ENCODE results near the gene SCRN2. TPM values are rescaled to one million over a fixed set of nuclear protein-coding genes. Genes with fewer than 3 reads are reported as not detected.

SCRN2 gene
- total RNA-seq, 2 experiments from 2014 or later: 24.1 to 24.8 TPM

DNA sequence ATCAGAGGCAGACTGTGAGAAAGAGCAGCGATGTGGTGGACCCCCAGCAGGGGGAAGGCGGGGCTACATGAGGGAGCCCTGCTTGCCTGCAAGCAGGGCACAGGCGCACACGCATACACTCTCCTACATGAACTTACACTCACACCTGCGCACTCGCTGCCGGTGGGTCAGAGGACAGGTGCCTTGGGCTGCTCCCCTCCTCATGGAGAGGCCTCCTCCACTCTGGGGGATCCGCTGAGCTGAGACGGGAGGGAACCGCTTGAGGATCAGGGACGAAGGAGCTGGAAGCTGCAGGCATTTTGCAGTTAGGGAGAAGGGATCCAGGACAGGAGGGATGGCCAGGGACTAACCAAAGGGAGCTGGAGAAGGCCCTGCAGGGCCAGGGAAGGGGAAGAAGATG is 33.7 kb downstream of the SCRN2 start:
- ATAC-seq: no peak
- DNase-seq: no peak
- Mint-ChIP-seq H3K27ac (no peak overlapping the region), H3K4me1 (ENCODE audit: low read depth) (peaks cover 5% of the 10 kb centered on the region), H3K27me3 (ENCODE audit: low read depth) (peaks cover 2% of the 10 kb centered on the region), H3K36me3 (ENCODE audit: low read depth) (peaks cover 36% of the 10 kb centered on the region), H3K4me3 (no peak overlapping the region), H3K9me3 (ENCODE audit: insufficient read depth) (no peaks in the 10 kb centered on the region)
- ChIA-PET CTCF (no interaction called here), POLR2A (no interaction called here)

DNA sequence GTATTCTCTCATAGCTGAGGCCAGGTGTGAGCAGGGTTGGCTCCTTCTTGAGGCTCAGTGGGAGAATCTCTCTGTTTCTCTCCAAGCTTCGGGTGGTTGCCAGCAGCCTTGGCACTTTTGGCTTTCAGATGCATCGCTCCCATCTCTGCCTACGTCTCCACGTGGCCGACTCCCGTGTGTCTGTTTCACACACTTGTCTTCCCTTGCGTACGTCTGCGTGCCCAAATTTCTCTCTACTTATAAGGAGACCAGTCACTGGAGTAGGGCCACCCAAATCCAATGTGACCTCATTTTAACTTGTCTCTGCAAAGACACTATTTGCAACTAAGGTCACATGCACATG is 34.2 kb downstream of the SCRN2 start:
- H3K9me3 Mint-ChIP-seq (ENCODE audit: insufficient read depth): no peaks in the 10 kb centered on the region
- H3K27me3 Mint-ChIP-seq (ENCODE audit: low read depth): peaks cover 2% of the 10 kb centered on the region
- ChIA-PET POLR2A (no interaction called here), CTCF (no interaction called here)
- no peak overlapping the region for H3K27ac Mint-ChIP-seq
- no peak overlapping the region for H3K4me3 Mint-ChIP-seq
- no peak for DNase-seq
- H3K4me1 Mint-ChIP-seq (ENCODE audit: low read depth): peaks cover 5% of the 10 kb centered on the region
- peaks cover 32% of the 10 kb centered on the region for H3K36me3 Mint-ChIP-seq (ENCODE audit: low read depth)
- no peak for ATAC-seq

DNA sequence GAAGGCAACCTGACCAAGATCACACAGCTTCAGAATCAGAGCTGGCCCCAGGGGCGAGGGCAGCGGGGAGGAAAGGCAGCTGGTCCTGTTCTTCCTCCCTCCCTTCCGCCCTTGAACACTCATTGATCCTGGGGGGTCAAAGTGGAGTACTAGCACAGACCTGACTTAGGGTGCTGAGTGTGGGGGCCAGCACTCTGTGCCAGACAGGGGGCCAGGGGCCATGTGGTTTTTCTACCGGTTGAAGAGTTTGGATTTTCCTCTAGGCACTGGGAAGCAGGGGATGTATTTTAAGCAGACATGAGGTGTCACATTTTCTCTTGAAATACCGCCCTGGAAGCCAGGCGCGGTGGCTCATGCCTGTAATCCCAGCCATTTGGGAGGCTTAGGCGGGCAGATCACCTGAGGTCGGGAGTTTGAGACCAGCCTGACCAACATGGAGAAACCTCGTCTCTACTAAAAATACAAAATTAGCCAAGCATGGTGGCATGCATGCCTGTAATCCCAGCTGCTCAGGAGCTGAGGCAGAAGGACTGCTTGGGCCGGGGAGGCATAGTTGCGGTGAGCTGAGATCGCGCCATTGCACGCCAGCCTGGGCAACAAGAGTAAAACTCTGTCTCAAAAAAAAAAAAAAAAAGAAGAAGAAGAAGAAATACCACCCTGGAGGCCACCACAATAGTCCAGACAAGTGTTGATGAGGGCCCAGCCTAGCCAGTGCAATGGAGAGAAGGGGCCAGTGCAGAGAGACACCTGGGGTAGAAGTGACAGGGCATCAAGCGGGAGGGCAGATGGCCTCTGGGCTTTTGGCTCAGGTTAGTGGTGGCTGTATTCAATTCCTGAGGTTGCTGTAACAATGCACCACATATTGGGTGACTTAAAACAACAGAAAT is 34.8 kb downstream of the SCRN2 start:
- CTCF ChIA-PET: no interaction called here

DNA sequence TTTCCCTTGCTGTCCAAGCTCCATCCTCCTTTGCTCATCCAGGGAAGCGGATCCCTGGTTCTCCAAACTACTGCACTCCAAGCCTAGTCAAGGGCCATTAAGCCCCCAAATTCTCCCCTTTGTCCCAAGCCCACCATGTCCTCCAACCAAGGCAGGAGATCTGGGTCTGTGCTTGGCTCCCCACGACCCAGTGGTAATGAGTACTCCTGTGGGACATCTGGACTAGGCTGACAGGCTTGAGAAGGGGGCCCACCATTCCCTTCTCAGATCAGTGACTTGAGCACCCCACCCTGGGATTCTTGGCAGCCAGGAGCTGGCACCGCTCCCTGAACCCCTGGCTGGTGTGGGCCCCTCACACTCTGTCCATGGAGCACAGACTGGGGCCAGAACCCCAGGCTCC is 36.6 kb downstream of the SCRN2 start:
- no peak overlapping the region for H3K27ac Mint-ChIP-seq

More for the DNA sequence above, 34.8 kb downstream of the SCRN2 start:
- H3K9me3 Mint-ChIP-seq (ENCODE audit: insufficient read depth): no peaks in the 10 kb centered on the region
- POLR2A ChIA-PET: no interaction called here
- DNase-seq (no peak), ATAC-seq (no peak)
- H3K27ac Mint-ChIP-seq: no peak overlapping the region
- H3K4me1 Mint-ChIP-seq (ENCODE audit: low read depth): peaks cover 2% of the 10 kb centered on the region
- no peak overlapping the region for H3K4me3 Mint-ChIP-seq
- H3K27me3 Mint-ChIP-seq (ENCODE audit: low read depth): peaks cover 2% of the 10 kb centered on the region
- H3K36me3 Mint-ChIP-seq (ENCODE audit: low read depth): peaks cover 25% of the 10 kb centered on the region

DNA sequence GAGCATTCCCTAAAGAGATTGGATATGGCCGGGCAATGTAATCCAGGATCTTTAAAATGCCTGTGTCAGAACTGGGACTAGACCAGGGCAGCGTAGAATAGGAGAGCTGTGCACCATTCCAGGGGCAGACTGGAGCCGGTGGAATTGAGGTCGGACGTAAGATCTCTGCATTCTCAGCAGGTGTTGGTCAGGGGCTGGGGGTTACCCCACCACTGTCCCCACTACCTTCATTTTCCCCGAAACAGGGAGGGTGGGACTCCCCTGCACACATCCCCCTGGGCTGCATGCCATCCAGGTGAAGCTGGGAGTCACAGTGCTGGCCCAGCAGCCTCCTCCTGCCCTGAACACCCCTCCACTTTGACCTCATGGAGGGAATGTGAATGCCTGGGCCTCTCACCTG is 37.3 kb downstream of the SCRN2 start:
- Mint-ChIP-seq H3K27me3 (ENCODE audit: low read depth) (peaks cover 2% of the 10 kb centered on the region), H3K4me3 (no peak overlapping the region), H3K27ac (no peak overlapping the region), H3K9me3 (ENCODE audit: insufficient read depth) (no peaks in the 10 kb centered on the region), H3K4me1 (ENCODE audit: low read depth) (no peaks in the 10 kb centered on the region), H3K36me3 (ENCODE audit: low read depth) (peaks cover 15% of the 10 kb centered on the region)
- ATAC-seq: no peak
- CTCF ChIA-PET: interaction anchor here (1.3 kb wide), 1 partner anchor 188 kb away, joined by 3 read pairs; no protein-coding TSS in a partner anchor
- POLR2A ChIA-PET: interaction anchor here (0.5 kb wide), 1 partner anchor 643 kb away, joined by 4 read pairs; no protein-coding TSS in a partner anchor
- no peak for DNase-seq

More for the DNA sequence above, 36.6 kb downstream of the SCRN2 start:
- DNase-seq (no peak), ATAC-seq (no peak)
- peaks cover 2% of the 10 kb centered on the region for H3K27me3 Mint-ChIP-seq (ENCODE audit: low read depth)
- POLR2A ChIA-PET: interaction anchor here (0.5 kb wide), 1 partner anchor 642 kb away, joined by 4 read pairs; no protein-coding TSS in a partner anchor
- no peaks in the 10 kb centered on the region for H3K4me1 Mint-ChIP-seq (ENCODE audit: low read depth)
- peaks cover 15% of the 10 kb centered on the region for H3K36me3 Mint-ChIP-seq (ENCODE audit: low read depth)
- no peak overlapping the region for H3K4me3 Mint-ChIP-seq
- H3K9me3 Mint-ChIP-seq (ENCODE audit: insufficient read depth): no peaks in the 10 kb centered on the region
- CTCF ChIA-PET: interaction anchor here (1.3 kb wide), 1 partner anchor 188 kb away, joined by 3 read pairs; no protein-coding TSS in a partner anchor

DNA sequence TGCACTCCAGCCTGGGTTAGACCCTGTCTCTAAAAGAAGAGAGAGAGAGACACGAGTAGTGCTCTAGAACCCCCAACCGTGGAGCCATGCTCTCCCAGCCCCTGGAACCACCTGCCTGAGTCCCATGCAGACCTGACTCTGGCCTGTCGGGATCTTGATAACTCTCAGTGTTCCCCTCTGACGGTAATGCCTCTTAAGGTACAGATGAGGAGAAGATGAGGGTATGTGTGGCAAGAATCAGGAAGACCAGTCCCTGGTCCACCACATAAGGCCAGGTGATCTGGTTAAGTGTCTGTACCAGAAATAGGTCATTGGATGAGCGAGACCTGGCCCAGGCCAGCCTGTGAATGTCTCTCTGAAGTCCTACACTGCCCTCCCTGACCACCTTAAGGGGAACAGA is 37.9 kb downstream of the SCRN2 start:
- POLR2A ChIA-PET: no interaction called here
- Mint-ChIP-seq H3K27ac (no peak overlapping the region), H3K36me3 (ENCODE audit: low read depth) (peaks cover 12% of the 10 kb centered on the region), H3K27me3 (ENCODE audit: low read depth) (peaks cover 2% of the 10 kb centered on the region), H3K9me3 (ENCODE audit: insufficient read depth) (no peaks in the 10 kb centered on the region), H3K4me1 (ENCODE audit: low read depth) (no peaks in the 10 kb centered on the region), H3K4me3 (no peak overlapping the region)
- no peak for ATAC-seq
- DNase-seq: no peak
- CTCF ChIA-PET: interaction anchor here (0.7 kb wide), 3 partner anchors 129 to 140 kb away, joined by 3 read pairs; no protein-coding TSS in a partner anchor

DNA sequence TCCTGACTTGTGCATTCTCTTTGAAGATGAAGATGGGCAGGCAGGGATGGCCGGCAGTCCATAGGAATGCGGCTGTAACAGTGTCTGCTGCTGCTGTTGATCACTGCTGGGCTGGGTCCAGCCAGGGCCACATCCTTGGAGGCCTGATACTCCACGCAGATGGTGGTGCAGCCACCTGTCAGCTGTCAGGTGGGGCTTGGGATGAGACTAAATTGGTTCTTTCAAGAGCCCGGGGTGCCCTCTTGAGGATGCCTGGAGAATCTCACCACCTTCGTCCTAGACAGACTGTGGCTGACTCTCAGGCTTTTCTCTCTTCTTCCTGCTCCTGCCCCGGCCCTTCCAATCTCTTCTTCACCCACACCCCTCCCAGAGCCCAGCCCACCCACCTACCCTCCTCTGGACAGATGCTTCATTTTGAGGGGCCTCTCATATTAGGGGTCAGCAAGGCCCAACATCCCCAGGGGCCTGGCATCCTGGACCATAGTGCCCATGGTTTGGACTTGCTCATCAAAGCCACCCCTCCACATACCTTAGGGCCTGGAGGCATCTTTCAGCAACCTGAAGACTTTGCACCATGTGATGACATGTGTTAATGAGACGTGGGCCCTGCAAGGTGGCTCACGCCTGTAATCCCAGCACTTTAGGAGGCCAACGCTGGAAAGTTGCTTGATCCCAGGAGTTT is 38.6 kb downstream of the SCRN2 start:
- Mint-ChIP-seq H3K4me3 (no peak overlapping the region), H3K27ac (no peak overlapping the region), H3K4me1 (ENCODE audit: low read depth) (no peaks in the 10 kb centered on the region), H3K27me3 (ENCODE audit: low read depth) (peaks cover 3% of the 10 kb centered on the region), H3K36me3 (ENCODE audit: low read depth) (peaks cover 8% of the 10 kb centered on the region), H3K9me3 (ENCODE audit: insufficient read depth) (no peaks in the 10 kb centered on the region)
- DNase-seq (peak; percentile 76), ATAC-seq (peak; percentile 91)
- CTCF ChIA-PET: interaction anchor here (0.6 to 2.1 kb wide), 13 partner anchors 10 to 153 kb away, joined by 3 to 10 read pairs (median 3); no protein-coding TSS in a partner anchor
- POLR2A ChIA-PET: no interaction called here

DNA sequence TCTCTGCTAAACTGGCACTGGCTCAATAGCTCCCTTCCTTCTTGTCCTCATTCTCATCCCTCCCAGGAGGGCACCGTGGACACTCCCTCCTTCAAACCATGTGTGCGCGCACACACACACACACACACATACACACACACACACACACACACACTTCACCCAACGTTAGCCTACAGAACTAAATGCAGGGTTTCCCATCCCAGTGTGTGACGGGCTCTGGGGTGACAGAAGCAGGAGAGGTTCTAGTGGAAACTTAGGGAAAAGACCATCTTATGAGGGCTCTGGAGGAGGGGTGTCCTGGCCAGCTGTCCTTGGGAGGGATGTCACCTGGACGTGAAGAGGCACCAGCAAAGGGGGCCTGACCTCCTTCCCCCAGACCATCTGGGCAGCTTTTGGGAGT is 39.2 kb downstream of the SCRN2 start:
- POLR2A ChIA-PET: interaction anchor here (1.1 kb wide), 1 partner anchor 69 kb away, joined by 3 read pairs; the partner anchor contains the start of gene TBX21
- H3K4me3 Mint-ChIP-seq: no peak overlapping the region

DNA sequence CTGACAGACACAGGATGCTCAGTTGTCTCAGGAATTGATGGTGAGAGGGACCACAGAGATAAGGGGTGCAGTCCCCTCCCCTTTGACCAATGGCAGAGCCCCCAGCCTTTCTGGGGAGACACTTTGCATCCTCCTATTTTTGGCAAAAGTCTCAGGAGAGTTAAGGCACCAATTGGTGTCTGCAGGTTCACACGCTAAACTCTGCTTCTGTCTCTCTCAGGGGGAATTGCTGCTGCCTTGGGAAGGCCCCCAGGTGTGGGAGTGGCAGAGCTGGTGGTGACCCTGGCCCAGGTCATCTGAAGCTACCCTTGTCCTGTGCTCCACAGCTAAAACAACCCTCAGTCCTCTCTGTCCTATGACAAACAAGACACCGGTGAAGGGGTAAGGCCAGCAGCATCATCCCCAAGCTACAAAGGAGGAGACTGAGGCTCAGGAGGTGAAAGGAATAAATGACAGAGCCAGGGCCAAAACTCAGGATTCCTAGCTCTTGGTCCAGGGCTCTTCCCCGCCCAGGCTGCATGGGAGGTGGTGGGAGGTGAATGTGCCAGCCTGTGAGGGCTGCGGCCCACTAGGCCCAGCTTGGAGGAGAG is 39.8 kb downstream of the SCRN2 start:
- Mint-ChIP-seq H3K9me3 (ENCODE audit: insufficient read depth) (no peaks in the 10 kb centered on the region), H3K36me3 (ENCODE audit: low read depth) (no peaks in the 10 kb centered on the region), H3K27ac (no peak overlapping the region), H3K4me3 (no peak overlapping the region), H3K4me1 (ENCODE audit: low read depth) (no peaks in the 10 kb centered on the region), H3K27me3 (ENCODE audit: low read depth) (peaks cover 5% of the 10 kb centered on the region)
- ATAC-seq: no peak
- ChIA-PET CTCF (interaction anchor here (0.8 to 2.1 kb wide), 8 partner anchors 9 to 152 kb away, joined by 3 to 10 read pairs (median 4); no protein-coding TSS in a partner anchor), POLR2A (interaction anchor here (1.1 kb wide), 1 partner anchor 68 kb away, joined by 3 read pairs; the partner anchor contains the start of gene TBX21)
- DNase-seq: no peak

More for the DNA sequence above, 39.2 kb downstream of the SCRN2 start:
- Mint-ChIP-seq H3K9me3 (ENCODE audit: insufficient read depth) (no peaks in the 10 kb centered on the region), H3K27ac (no peak overlapping the region), H3K36me3 (ENCODE audit: low read depth) (peaks cover 2% of the 10 kb centered on the region), H3K27me3 (ENCODE audit: low read depth) (peaks cover 5% of the 10 kb centered on the region), H3K4me1 (ENCODE audit: low read depth) (no peaks in the 10 kb centered on the region)
- DNase-seq (no peak), ATAC-seq (no peak)
- CTCF ChIA-PET: interaction anchor here (0.6 to 2.1 kb wide), 12 partner anchors 9 to 153 kb away, joined by 3 to 10 read pairs (median 3); no protein-coding TSS in a partner anchor

DNA sequence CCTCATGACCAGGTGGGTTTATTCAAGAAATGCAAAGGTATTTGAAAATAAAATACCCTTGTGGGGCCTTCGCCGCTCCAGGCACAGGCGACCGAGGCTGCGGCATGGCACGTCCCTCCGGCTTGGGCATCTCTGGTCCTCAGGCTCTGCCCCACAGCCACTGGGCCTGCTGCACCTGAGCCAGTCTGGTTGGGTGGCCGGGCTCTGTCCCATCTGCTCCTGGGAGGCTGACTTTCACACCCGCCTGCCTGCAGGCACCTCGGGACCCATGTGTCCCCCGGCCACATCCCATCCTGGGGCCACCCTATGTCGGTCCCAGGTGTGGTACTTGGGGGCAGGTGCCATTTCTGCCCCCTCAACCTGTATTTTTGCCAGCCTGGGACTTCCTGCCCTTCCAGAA is 40.4 kb downstream of the SCRN2 start:
- Mint-ChIP-seq H3K27ac (no peak overlapping the region), H3K27me3 (ENCODE audit: low read depth) (peaks cover 5% of the 10 kb centered on the region), H3K9me3 (ENCODE audit: insufficient read depth) (no peaks in the 10 kb centered on the region), H3K4me1 (ENCODE audit: low read depth) (no peaks in the 10 kb centered on the region), H3K4me3 (no peak overlapping the region), H3K36me3 (ENCODE audit: low read depth) (no peaks in the 10 kb centered on the region)
- DNase-seq (no peak), ATAC-seq (no peak)
- ChIA-PET POLR2A (no interaction called here), CTCF (interaction anchor here (1.6 to 2.1 kb wide), 2 partner anchors 101 to 136 kb away, joined by 9 to 10 read pairs; no protein-coding TSS in a partner anchor)

DNA sequence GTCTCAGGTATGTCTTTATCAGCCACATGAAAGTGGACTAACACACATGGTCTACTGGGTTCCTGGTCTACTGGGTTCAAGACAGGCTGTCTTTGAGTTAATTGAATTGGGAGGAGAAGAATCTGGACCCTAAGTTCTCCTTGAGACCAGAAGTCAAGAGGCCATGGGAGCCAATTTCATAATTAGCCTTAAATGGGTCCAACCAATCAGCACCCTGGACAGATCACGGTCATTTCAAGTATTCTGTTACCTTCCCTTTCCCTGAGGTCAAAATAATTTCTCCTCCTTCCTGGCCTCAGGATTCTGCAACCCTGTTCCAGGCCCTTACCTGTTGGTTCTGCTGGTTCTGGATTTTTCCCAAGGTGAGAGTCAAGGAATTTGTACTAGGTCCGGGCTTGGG is 43.3 kb downstream of the SCRN2 start:
- no peak overlapping the region for H3K4me3 Mint-ChIP-seq
- CTCF ChIA-PET: interaction anchor here (0.9 kb wide), 1 partner anchor 99 kb away, joined by 4 read pairs; no protein-coding TSS in a partner anchor
- no peak overlapping the region for H3K27ac Mint-ChIP-seq
- H3K36me3 Mint-ChIP-seq (ENCODE audit: low read depth): no peaks in the 10 kb centered on the region
- ATAC-seq (no peak), DNase-seq (no peak)
- no peaks in the 10 kb centered on the region for H3K9me3 Mint-ChIP-seq (ENCODE audit: insufficient read depth)
- peaks cover 13% of the 10 kb centered on the region for H3K27me3 Mint-ChIP-seq (ENCODE audit: low read depth)
- no peaks in the 10 kb centered on the region for H3K4me1 Mint-ChIP-seq (ENCODE audit: low read depth)
- POLR2A ChIA-PET: no interaction called here
